ENCODE measurements around the gene RAPGEF4. TPM values are rescaled to one million over a fixed set of nuclear protein-coding genes. Genes with fewer than 3 reads are reported as not detected.
A peak's percentile ranks its signal among the peaks of the same experiment; 100 is the strongest.

The RAPGEF4 gene
- total RNA-seq, 1 experiment from 2014 or later = not detected

DNA sequence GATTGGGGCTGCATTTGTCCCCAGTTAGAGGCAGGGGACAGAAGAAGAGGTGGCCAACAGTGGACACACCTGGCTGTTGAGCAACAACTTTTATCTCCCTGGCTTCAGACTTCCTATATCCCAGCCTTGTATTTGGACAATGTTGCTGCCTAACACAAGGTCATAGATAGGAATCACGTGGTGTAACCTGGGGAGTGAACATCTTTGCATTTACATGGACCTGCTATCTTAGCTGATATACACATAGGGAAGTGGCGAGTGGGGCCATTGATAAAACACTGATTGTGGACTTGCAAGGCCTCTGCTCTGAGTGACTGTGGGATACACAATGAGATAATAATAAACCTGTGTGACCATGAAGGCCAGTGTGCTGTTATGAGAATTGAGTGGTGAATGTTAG, 26.9 kb downstream of the RAPGEF4 start:
- no peak overlapping the region for H3K4me2 ChIP-seq
- intact Hi-C loops (cut with micrococcal nuclease; ENCODE audit: unreplicated experiment) = no loop called here
- DNase-seq = no peak
- no peak overlapping the region for H2AFZ ChIP-seq
- POLR2A ChIA-PET (ENCODE audit: unreplicated experiment) = no interaction called here
- no peaks in the 10 kb centered on the region for H3K4me1 ChIP-seq (replicated peaks; ENCODE audit: insufficient read depth)
- H3K27me3 ChIP-seq (ENCODE audit: insufficient read depth, low read depth) = no peaks in the 10 kb centered on the region
- H3K4me3 ChIP-seq = no peak overlapping the region
- CTCF ChIA-PET = no interaction called here
- H3K36me3 ChIP-seq (ENCODE audit: low read depth) = no peaks in the 10 kb centered on the region
- no peak overlapping the region for H3K27ac ChIP-seq
- H3F3A ChIP-seq (ENCODE audit: insufficient read depth, low read depth) = no peaks in the 10 kb centered on the region; the same call in 1 of the 2 replicates
- no TSS peak for BruUV-seq (replicated peaks)
- no peaks in the 10 kb centered on the region for H3K79me2 ChIP-seq (ENCODE audit: low read depth)
- TF ChIP-seq, protein P1, sequence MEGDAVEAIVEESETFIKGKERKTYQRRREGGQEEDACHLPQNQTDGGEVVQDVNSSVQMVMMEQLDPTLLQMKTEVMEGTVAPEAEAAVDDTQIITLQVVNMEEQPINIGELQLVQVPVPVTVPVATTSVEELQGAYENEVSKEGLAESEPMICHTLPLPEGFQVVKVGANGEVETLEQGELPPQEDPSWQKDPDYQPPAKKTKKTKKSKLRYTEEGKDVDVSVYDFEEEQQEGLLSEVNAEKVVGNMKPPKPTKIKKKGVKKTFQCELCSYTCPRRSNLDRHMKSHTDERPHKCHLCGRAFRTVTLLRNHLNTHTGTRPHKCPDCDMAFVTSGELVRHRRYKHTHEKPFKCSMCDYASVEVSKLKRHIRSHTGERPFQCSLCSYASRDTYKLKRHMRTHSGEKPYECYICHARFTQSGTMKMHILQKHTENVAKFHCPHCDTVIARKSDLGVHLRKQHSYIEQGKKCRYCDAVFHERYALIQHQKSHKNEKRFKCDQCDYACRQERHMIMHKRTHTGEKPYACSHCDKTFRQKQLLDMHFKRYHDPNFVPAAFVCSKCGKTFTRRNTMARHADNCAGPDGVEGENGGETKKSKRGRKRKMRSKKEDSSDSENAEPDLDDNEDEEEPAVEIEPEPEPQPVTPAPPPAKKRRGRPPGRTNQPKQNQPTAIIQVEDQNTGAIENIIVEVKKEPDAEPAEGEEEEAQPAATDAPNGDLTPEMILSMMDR (conservative IDR thresholded peaks at IDR 0.05) = no peak
- no peak for TF ChIP-seq EZH2 (IDR thresholded peaks at IDR 0.05; ENCODE audit: low read depth)
- peaks cover 8% of the 10 kb centered on the region; the same call in 1 of the 2 replicates for H3K9me3 ChIP-seq (ENCODE audit: insufficient read depth, low read depth)
- H4K20me1 ChIP-seq (ENCODE audit: insufficient read depth) = no peaks in the 10 kb centered on the region
- no peaks in the 10 kb centered on the region for H3K9me2 ChIP-seq (ENCODE audit: insufficient read depth)

DNA sequence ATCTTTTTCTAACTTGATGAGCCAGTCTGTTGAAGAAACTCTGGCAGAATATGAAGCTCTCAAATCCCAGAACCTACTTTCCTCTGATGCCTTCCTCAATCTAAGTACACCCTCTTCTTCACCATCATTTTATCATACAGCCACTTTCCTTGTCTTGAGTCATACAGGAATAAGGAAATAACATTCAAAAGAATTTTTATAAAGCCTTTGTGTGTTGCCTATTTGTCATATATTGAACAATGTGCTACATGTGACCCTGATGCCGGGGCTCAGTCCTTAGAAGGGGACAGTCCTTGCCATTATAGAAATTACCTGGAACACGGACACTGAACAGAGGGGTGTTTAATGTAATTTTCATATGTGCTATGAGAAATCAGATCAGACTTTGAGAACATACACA, 27.4 kb downstream of the RAPGEF4 start:
- no peaks in the 10 kb centered on the region; the same call in 1 of the 2 replicates for H3F3A ChIP-seq (ENCODE audit: insufficient read depth, low read depth)
- no peak overlapping the region for H3K4me2 ChIP-seq
- H3K36me3 ChIP-seq (ENCODE audit: low read depth) = no peaks in the 10 kb centered on the region
- DNase-seq = peak in 1 of 2 experiments; percentile 46
- no peaks in the 10 kb centered on the region for H4K20me1 ChIP-seq (ENCODE audit: insufficient read depth)
- H3K9me3 ChIP-seq (ENCODE audit: insufficient read depth, low read depth) = peaks cover 8% of the 10 kb centered on the region; the same call in 1 of the 2 replicates
- ChIA-PET POLR2A (ENCODE audit: unreplicated experiment) (no interaction called here), CTCF (no interaction called here)
- no peaks in the 10 kb centered on the region for H3K27me3 ChIP-seq (ENCODE audit: insufficient read depth, low read depth)
- no peaks in the 10 kb centered on the region for H3K9me2 ChIP-seq (ENCODE audit: insufficient read depth)
- no peak overlapping the region for H2AFZ ChIP-seq
- no peak for TF ChIP-seq EZH2 (IDR thresholded peaks at IDR 0.05; ENCODE audit: low read depth)
- TF ChIP-seq, protein P1 (conservative IDR thresholded peaks at IDR 0.05) = no peak
- no peak overlapping the region for H3K4me3 ChIP-seq
- H3K27ac ChIP-seq = no peak overlapping the region
- BruUV-seq (replicated peaks) = no TSS peak
- H3K79me2 ChIP-seq (ENCODE audit: low read depth) = no peaks in the 10 kb centered on the region
- H3K4me1 ChIP-seq (replicated peaks; ENCODE audit: insufficient read depth) = no peaks in the 10 kb centered on the region
- intact Hi-C loops (cut with micrococcal nuclease; ENCODE audit: unreplicated experiment) = no loop called here

DNA sequence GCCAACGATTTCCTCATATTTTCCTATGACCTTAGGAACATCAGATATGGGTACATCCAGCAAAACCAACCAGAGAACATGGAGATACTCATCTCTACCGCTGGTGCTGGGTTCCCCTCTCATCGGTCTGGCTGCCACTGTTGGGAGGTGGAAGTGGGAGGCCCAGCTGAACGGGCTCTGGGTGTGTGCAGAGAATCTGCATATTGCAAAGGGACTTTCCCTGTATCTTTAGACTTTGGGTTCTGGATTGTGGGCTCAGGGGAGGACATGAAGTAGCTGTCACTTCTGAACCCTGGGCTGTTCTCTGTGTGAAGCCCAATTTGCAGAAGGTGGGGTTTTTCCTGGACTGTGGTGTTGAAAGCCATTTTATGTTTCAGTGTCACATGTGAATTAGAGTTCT, 30.0 kb downstream of the RAPGEF4 start:
- intact Hi-C loops (cut with micrococcal nuclease; ENCODE audit: unreplicated experiment) = no loop called here
- H3K36me3 ChIP-seq (ENCODE audit: low read depth) = no peaks in the 10 kb centered on the region
- H3K4me3 ChIP-seq = no peak overlapping the region
- POLR2A ChIA-PET (ENCODE audit: unreplicated experiment) = interaction anchor here (0.7 kb wide), 1 partner anchor 365 kb away, joined by 7 read pairs; no protein-coding TSS in a partner anchor
- no peak overlapping the region for H3K4me2 ChIP-seq
- CTCF ChIA-PET = no interaction called here
- no peaks in the 10 kb centered on the region for H3K4me1 ChIP-seq (replicated peaks; ENCODE audit: insufficient read depth)
- no peak overlapping the region for H2AFZ ChIP-seq
- no TSS peak for BruUV-seq (replicated peaks)
- no peaks in the 10 kb centered on the region for H3K9me2 ChIP-seq (ENCODE audit: insufficient read depth)
- H4K20me1 ChIP-seq (ENCODE audit: insufficient read depth) = no peaks in the 10 kb centered on the region
- no peaks in the 10 kb centered on the region; the same call in 1 of the 2 replicates for H3F3A ChIP-seq (ENCODE audit: insufficient read depth, low read depth)
- H3K79me2 ChIP-seq (ENCODE audit: low read depth) = no peaks in the 10 kb centered on the region
- H3K9me3 ChIP-seq (ENCODE audit: insufficient read depth, low read depth) = peaks cover 8% of the 10 kb centered on the region; the same call in 1 of the 2 replicates
- no peak overlapping the region for H3K27ac ChIP-seq
- DNase-seq = no peak
- TF ChIP-seq, protein P1 (conservative IDR thresholded peaks at IDR 0.05) = no peak
- TF ChIP-seq EZH2 (IDR thresholded peaks at IDR 0.05; ENCODE audit: low read depth) = no peak
- no peaks in the 10 kb centered on the region for H3K27me3 ChIP-seq (ENCODE audit: insufficient read depth, low read depth)
